GM10266 (cell line): ENCODE data around the gene AMIGO3.

Experiments used
- DNase-seq: peaks from one replicate; pipeline ENCODE4 v3.0.0; 2012; ENCODE audit errors: extremely low spot score
- TF ChIP-seq, protein P1 (sequence below): IDR thresholded peaks from 2 replicates; pipeline ENCODE4 v1.5.1; 2012; ENCODE audit warnings: mild to moderate bottlenecking, low read depth; ENCODE audit not compliant: control insufficient read depth, insufficient read depth; ENCODE audit errors: missing control alignments

Gene AMIGO3

DNA sequence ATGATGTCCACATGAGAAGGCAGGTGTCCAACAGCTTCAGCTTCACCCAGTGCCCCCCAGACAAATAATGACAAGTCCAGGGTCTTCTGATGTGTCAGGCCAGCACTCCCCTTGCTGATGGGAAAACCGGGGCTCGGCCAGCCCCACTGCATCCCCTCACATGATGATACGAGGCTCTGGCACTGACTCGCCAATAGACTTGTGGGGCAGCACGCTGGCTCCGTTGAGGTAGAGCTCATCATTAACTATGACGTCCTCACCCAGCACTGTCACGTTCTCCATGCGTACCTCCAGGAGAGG lies 2.1 kb upstream of the AMIGO3 start:
- DNase-seq: no peak
- TF ChIP-seq, protein P1, sequence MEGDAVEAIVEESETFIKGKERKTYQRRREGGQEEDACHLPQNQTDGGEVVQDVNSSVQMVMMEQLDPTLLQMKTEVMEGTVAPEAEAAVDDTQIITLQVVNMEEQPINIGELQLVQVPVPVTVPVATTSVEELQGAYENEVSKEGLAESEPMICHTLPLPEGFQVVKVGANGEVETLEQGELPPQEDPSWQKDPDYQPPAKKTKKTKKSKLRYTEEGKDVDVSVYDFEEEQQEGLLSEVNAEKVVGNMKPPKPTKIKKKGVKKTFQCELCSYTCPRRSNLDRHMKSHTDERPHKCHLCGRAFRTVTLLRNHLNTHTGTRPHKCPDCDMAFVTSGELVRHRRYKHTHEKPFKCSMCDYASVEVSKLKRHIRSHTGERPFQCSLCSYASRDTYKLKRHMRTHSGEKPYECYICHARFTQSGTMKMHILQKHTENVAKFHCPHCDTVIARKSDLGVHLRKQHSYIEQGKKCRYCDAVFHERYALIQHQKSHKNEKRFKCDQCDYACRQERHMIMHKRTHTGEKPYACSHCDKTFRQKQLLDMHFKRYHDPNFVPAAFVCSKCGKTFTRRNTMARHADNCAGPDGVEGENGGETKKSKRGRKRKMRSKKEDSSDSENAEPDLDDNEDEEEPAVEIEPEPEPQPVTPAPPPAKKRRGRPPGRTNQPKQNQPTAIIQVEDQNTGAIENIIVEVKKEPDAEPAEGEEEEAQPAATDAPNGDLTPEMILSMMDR: no peak

DNA sequence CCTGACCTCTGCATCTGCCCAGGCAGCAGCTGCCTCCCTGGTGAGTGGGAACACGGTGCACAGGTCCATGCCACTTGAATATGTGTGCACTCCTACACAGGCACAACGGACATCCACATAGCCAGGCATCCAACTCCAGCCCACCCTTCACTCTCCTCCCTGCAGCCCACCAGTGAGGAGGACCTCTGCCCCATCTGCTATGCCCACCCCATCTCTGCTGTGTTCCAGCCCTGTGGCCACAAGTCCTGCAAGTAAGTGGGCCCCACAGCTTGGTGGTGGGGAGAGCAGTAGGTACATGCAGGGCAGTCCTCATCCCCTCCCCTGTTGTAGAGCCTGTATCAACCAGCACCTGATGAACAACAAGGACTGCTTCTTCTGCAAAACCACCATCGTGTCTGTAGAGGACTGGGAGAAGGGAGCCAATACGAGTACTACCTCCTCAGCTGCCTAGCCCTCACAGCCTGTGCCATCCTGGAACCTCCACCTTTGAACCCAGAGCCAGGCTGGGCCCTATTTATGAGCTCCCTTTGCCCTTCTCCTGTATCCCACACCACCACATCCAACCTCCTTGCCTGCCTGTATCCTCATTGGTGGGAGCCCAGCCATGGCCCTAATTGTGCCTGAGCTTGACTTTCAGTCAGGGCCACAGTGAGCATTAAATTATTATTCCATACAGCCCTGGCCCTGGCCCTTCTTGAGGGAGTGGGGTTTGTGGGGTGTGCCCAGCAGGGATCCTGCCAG lies 1.5 kb upstream of the AMIGO3 start:
- TF ChIP-seq, protein P1: no peak
- DNase-seq: no peak

DNA sequence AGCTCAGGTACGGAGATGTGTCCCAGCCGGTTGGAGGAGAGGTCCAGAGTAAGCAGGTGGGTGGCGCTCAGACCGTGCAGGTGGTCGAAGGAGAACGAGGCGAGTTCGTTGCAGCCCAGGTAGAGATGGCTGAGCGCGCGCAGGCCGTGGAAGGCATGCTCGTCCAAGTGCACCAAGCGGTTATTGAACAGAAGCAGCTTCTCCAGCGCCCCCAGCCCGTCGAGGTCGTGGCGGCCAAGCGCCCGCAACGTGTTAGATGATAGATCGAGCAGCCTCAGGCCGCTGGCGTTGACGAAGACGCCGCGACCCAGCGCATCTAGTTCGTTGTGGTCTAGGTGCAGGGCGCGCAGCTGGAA lies 648 bp downstream of the AMIGO3 start:
- no peak for DNase-seq
- TF ChIP-seq, protein P1: no peak

DNA sequence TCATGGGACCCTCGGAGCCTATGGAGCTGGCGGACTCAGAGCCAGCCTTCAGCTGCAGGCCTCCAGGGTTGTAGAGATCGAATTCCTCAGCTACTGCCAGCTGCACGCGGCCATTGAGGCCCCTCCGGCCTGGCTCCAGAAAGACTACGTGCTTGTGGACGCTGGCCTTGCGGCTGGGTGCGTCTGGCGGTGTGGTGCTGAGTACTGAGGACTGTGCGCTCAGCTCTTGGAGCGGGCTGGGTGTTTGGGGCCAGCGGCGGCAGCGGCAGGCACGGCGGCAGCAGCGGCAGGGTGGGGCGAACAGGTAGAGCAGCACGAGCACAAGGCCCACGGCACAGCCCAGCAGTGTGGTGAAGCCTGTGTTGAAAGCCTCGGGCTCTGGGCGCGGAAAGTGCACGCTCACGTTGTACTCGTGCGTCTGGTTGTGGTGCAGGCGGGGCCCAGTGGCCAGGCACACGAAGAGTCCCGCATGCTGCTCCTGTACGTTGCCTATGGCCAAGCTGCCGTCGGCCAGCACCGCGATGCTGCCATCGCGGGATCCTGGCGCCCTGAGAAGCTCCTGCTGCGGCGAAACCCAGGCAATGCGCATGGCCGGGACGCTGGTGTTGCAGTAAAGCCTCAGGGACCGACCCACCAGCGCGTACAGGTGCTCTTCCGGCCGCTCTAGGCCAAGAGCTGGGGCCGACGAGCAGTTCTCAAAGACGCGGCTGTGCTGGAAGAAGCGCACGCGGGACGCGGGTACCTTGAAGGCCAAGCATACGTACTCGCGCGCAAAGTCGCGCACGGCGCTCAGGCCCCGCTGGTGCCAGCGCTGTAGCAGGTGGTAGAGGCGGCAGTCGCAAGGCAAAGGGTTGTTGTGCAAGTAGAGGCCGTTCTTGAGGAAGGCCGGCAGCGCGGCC lies 1.3 kb downstream of the AMIGO3 start:
- DNase-seq: no peak
- TF ChIP-seq, protein P1: no peak

DNA sequence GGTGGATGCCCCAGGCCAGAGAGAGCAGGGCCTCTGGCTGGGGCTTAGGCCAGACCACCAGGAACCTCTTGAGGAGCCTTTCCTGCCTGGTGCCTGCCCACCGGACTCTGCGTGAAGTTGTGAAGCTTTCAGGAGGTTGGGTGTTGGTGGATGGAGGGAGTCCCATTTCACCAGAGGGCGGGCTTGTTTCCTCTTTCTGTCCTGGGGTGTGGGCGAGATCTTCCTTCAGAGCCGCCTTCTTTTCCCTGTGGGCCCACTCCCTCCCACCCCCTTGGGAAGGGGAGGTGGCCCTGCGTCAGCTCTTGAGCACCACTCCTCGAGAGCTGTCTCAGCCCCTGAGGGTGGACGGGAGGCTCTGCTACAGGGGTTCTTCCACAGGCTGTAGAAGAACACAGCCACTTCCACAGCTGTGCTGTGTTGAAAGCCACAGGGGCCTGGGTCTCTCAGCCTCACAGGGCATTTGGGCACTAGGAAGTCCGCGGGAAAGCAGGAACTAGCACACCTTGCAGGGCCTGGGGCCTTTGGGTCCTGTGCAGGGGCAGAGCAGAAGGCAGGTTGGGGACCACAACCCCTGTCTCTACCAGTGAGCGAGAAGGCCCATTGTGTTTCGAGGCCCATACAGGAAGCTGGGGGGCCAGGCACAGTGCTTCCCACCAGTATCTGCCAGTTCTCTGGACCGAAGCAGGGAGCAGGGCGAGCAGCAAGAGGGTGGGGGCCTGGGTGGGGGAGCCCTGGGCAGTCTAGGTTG lies 2.1 kb downstream of the AMIGO3 start:
- TF ChIP-seq, protein P1: no peak
- DNase-seq: no peak

DNA sequence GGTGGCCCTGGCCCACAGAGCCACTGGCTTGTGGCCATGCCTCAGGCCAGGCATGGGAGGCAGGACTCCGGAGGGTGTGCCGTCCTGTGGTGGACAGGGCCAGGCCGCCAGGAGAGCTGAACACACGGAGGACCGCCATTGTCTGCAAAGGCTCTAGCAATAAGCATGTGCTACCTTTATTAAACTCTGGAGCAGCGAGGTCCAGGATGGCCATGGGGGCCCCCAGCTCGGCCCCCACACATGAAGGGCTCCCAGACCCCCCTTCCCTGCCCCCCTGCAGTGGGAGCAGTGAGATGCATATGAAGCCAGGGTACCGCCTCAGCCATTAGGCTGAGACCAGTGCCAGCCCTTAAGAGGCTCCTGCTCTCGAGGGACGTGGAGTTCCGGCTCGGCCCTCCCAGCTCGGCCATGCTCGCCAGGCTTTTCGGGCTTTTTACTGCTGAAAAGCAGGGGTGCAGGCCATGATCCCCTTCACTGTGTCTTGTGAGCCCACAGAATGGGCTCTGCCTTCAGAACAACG lies 2.7 kb downstream of the AMIGO3 start:
- TF ChIP-seq, protein P1: no peak
- no peak for DNase-seq
